Measurements from ENCODE around the gene WNT9A.

WNT9A gene

DNA sequence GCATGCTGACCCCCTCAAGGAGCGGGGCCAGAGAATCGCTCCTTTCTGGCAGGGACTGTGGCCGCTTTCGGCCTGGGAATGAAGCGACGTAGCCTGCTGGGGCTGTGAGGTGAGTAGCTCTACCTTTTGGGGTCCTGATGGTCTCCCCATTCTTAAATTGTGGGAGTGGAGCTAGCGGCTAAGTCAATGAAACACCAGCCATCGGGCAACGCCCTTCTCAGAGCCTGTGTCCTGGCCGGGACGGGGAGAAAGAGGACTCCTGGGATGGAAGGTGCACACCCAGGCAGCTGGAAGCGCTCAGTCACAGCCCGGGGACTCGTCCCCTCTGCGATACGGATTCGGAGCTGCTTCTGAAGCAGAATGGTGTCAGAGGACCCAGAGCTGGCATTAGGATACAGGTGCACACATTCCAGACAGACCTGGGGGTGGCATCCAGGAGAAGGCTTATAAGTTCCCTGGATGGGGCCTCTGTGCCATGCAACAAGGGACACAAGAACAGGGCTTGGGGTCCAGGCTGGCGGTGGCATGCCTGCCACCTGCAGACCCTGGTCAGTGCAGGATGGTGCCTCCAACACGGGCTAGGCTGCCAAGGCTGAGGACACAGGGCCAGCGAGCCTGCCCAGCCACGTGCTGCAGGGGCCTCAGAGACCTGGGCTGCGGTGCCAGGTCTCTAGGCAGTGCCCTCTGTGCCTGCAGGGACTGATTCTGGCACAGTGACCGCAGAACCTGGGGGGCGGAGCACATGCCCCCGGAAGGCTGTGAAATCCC lies 945 bp upstream of the WNT9A start:
- no peak for TF ChIP-seq CTCF (IDR thresholded peaks at IDR 0.05; ENCODE audit: low read length, missing control alignments)
- H3K4me3 ChIP-seq (replicated peaks; ENCODE audit: low read depth, low read length): peak overlapping the region; percentile 45
- DNase-seq (ENCODE audit: low read depth): no peak

- no peak for TF ChIP-seq CTCF (IDR thresholded peaks at IDR 0.05; ENCODE audit: low read length, missing control alignments)
- H3K4me3 ChIP-seq (replicated peaks; ENCODE audit: low read depth, low read length): peak overlapping the region; percentile 32
- no peak for DNase-seq (ENCODE audit: low read depth)
Observed at GRCh38 chr1:227947386-227947675, 401 bp downstream of the WNT9A start.

DNA sequence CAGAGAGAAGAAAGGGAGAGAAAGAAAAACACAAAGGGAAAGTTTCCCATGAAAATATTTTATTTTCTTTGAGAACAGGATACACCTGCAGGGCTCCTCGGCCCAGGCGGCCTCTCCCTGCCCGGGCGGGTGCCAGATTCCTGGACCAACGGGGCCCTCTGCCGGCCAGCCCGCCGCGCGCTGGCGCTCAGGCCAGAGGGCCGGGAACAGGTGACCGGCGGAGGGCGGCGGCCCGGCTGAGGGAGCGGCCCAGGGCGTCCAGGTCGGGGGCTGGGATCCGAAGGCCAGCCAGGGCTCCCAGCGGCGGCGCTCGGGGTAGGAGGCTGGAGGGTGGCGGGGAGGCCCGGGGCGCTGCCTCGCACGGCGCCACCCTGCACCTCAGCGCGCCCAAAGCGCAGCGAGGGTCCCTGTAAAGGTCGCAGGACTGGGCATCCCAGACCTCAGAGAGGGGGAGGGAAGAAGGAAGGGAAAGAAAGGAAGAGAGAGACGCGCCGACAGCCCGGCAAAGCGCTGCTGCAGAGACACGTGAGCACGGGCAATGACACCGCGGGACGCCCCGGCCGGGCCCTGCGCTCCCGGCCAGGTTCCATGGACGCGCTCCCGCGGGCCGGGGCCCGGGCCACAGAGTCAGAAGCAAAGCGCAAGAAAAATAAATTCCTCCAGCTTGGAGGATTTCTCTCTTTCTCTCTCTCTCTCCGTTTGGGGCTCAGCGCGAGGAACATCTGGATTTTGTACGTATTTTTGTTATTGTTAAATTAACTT lies 927 bp downstream of the WNT9A start:
- peak; percentile 60 for DNase-seq (ENCODE audit: low read depth)

DNA sequence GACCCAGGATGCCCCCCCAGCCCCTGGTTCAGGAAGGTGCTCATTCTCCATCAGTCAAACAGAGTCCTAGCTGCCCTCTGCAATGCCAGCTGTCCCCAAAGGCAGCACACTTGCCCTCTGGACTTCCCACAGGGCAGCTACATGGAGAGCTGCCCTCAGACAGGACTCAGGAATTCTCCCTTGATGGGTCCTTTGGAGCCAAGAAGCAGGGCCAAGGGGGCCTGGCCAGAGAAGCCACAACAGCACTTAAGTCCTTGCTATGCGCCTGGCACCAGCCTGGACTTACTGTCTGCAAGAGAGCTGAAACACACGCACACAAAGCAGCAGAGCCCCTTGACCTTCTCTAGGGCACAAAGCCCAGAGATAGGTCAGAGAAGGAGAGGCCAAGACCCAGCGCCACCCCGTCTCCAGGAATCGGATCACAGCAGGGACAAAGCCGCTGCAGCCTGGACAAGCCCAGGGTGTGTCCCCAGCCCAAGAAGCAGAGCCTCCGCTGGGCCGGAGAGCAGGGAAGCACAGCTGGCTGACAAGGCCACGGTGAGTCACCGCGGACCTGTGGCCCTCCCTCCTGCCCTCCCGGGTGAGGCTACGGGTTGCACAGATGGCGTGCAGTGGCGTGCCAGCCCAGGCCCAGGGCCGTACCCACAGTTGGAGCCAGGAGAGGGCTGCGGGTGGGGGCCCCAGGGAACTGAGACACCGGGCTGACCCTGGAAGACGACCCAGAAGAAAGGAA lies 1.7 kb downstream of the WNT9A start:
- H3K4me3 ChIP-seq (replicated peaks; ENCODE audit: low read depth, low read length): no peak overlapping the region
- TF ChIP-seq CTCF (IDR thresholded peaks at IDR 0.05; ENCODE audit: low read length, missing control alignments): no peak
- DNase-seq (ENCODE audit: low read depth): peak; percentile 41

More for the DNA sequence above, 927 bp downstream of the WNT9A start:
- peak overlapping the region; percentile 32 for H3K4me3 ChIP-seq (replicated peaks; ENCODE audit: low read depth, low read length)
- TF ChIP-seq CTCF (IDR thresholded peaks at IDR 0.05; ENCODE audit: low read length, missing control alignments): peak; percentile 27

DNA sequence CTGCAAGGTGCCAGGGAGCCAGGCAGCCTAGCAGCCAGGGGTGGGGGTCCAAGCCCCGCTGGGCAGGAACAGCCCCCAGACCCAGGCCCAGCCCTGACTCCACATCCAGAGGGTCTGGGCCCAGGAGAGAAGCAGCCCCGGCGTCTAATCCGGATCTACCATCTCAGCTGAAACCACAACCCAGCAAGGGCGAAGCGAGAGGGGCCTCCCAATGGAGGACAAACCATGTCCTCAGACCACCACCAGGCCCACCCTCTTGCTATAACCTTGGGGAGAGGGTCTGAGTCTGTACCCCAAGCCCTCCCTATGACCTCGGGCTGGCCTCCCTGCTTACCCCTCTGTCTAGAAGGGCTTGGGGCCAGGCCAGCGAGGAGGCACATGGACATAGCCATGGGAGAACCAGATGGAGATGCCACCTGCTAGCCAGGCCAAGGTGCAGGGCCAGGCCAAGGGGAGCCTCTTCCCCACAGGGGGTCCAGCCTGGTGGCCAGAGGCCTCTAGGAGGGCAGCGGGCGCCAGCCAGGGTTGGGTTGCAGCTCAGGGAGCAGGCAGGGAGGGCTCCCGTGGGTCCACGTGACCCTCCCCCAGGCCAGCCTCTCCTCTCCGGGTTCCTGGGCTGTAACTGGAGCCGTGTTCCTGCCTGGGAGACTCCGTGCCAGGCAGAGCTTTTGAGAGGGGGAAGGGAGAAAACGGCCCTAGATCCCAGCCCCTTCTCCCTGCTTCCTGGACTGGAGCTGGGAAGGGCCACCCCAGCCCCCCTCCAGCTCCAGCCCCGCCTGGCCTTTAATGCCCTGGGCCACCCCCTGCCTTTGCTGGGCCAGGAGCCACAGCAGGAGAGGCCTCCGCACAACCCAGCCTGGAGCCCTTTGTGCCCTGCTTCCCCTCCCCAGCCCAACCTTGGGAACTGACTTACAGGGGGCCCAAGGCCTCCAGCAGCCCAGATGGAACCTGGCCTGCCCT lies 2.5 kb downstream of the WNT9A start:
- TF ChIP-seq CTCF (IDR thresholded peaks at IDR 0.05; ENCODE audit: low read length, missing control alignments): no peak
- no peak overlapping the region for H3K4me3 ChIP-seq (replicated peaks; ENCODE audit: low read depth, low read length)
- no peak for DNase-seq (ENCODE audit: low read depth)

Measured in fibroblast of pulmonary artery (primary cell).